Heart right ventricle (tissue), 16 donors: Measurements from ENCODE around the gene KCNA10. TPM values are rescaled to one million over a fixed set of nuclear protein-coding genes. Genes with fewer than 3 reads are reported as not detected.

ENCODE experiments used
- ATAC-seq, 8 donors: fragments of 200-7000 bp; cut with Tn5 transposase; one replicate each; pipeline ENCODE4 v1.9.1; 2020; ENCODE audit warnings: mild to moderate bottlenecking in 8 of 8, moderate library complexity in 8 of 8, moderate number of reproducible peaks in 1 of 8
- DNase-seq, 2 donors: peaks; one replicate each; pipeline ENCODE4 v3.0.0-alpha.2; 2020
- H3K27ac ChIP-seq, 10 donors: fragments of 200-600 bp; sonication (generic) in 2 of 10; one replicate each; pipeline versions ENCODE4 v1.5.0 to v1.8.0; 2020 to 2022; ENCODE audit warnings: mild to moderate bottlenecking in 3 of 10
- H3K27me3 ChIP-seq, 7 donors: fragments of 200-600 bp; one replicate each; pipeline ENCODE4 v1.8.0; 2021 to 2022; ENCODE audit warnings: mild to moderate bottlenecking in 2 of 7
- H3K36me3 ChIP-seq, 9 donors: fragments of 200-600 bp; sonication (generic) in 1 of 9; one replicate each; pipeline versions ENCODE4 v1.5.0 to v1.8.0; 2020 to 2022; ENCODE audit warnings: mild to moderate bottlenecking in 2 of 9
- H3K4me1 ChIP-seq, 9 donors: fragments of 200-600 bp; sonication (generic) in 1 of 9; one replicate each; pipeline versions ENCODE4 v1.5.0 to v1.8.0; 2020 to 2022; ENCODE audit warnings: mild to moderate bottlenecking in 4 of 9
- H3K4me3 ChIP-seq, 10 donors: fragments of 200-600 bp; sonication (generic) in 2 of 10; one replicate each; pipeline versions ENCODE4 v1.5.0 to v1.8.0; 2020 to 2022; ENCODE audit warnings: mild to moderate bottlenecking in 7 of 10, moderate library complexity in 2 of 10
- H3K9me3 ChIP-seq, 11 donors: fragments of 200-600 bp in 10 of 11; sonication (generic) in 2 of 11; one replicate each; pipeline versions ENCODE4 v1.5.0 to v1.8.0; 2013 to 2022; ENCODE audit warnings: mild to moderate bottlenecking in 2 of 11, control low read depth in 1 of 11, moderate library complexity in 1 of 11
- CTCF ChIP-seq, 9 donors: fragments of 200-600 bp; sonication (generic) in 2 of 9; IDR thresholded peaks; one replicate each; pipeline versions ENCODE4 v1.5.0 to v1.8.0; 2021 to 2022; ENCODE audit warnings: antibody characterized with exemption in 9 of 9, mild to moderate bottlenecking in 5 of 9, moderate library complexity in 1 of 9
- WGBS, 2 donors: extraction: QIAGEN DNeasy Blood & Tissue Kit; methylation state at CpG; one replicate each; pipeline ENCODE4 v1.1.7; 2013; ENCODE audit warnings: inconsistent platforms in 1 of 2; 5-methylcytosine and 5-hydroxymethylcytosine counted together
- intact Hi-C, 10 donors: fragments of 100-400 bp; cut with DNase I; formaldehyde crosslinking; loops; one replicate each; pipeline versions ENCODE4 v1.11.1 to v1.14.2; 2022
- polyA plus RNA-seq, 2 donors: library from polyadenylated mRNA; stranded (reverse); fragments of 200-250 nt; gene quantifications; one replicate each; pipeline ENCODE4 v1.2.3, GENCODE V29; 2013
- total RNA-seq, 10 donors: library from RNA; stranded (reverse); fragmentation: NEBNext Ultra II Directional in 3 of 10; extraction: Animal tissue kit (Norgen Biotek cat#: 25700) in 3 of 10; gene quantifications; one replicate each; pipeline versions ENCODE4 v1.2.1 to v1.2.4, GENCODE V29; 2021 to 2023
- donor health status: Arrhythmogenic right ventricular cardiomyopathy.
- donor health status: ischemic (EF 13 %, LVEDD 7.1; RV severe dilation, severe dysfunction).
- donor health status: healthy with polysubstance abuse.
- donor health status: DM: no; HTN: yes; CAD: no.
- donor health status: DM: no; HTN: no; CAD: no.
- donor health status: ischemic (EF 25% LVEDD 6.9; RV normal size, moderate dysfunction).
- donor health status: ischemic (EF 25% LVEDD 5.7; RV mildly dilated, moderate dysfunction).
- donor health status: healthy.
- donor health status: DM: yes; HTN: yes; CAD: no.
- donor health status: Ischemic cardiomyopathy.
- donor health status: ischemic (EF 35%, LVEDD 5.7; RV mildly dilated, moderate dysfunction).
- donor health status: nonischemic (EF 11% LVEDD 7.7; RV severe dilation, severe dysfunction).
- donor health status: DM: yes; HTN: yes; CAD: no.
- donor health status: PGD.
- donor health status: ischemic (EF 29% LVEDD 5.4; RV normal size, mild dysfunction).
- donor health status: nonischemic (EF 23%, LVEDD 6.1; RV moderate dilation, normal function).

KCNA10 gene
- total and polyA plus RNA-seq, 12 donors, result not detected

- ATAC-seq, result no peak
- peaks cover 0 to 30% (median 21%) of the 10 kb centered on the region in 7 donors for H3K27me3 ChIP-seq
- H3K4me3 ChIP-seq, result no peak overlapping the region
- TF ChIP-seq CTCF (IDR thresholded peaks at IDR 0.05), result no peak
- intact Hi-C loops, result loop anchor here in 1 of 10 donors (10.0 kb wide), 1 partner anchor 237 kb away; no protein-coding TSS in a partner anchor
- WGBS, 2 donors, result 63 to 68% methylated on average over 16 of the region's 16 CpGs
- H3K36me3 ChIP-seq, result no peaks in the 10 kb centered on the region
- H3K4me1 ChIP-seq, result no peaks in the 10 kb centered on the region
- no peak for DNase-seq
- no peak overlapping the region for H3K27ac ChIP-seq
- no peaks in the 10 kb centered on the region for H3K9me3 ChIP-seq
These were observed 19.1 kb upstream of the KCNA10 start for GRCh38 chr1:110538075-110538474.

- intact Hi-C loops, result loop anchor here in 1 of 10 donors (10.0 kb wide), 1 partner anchor 239 kb away; no protein-coding TSS in a partner anchor
- Histone ChIP-seq H3K4me1 (no peaks in the 10 kb centered on the region), H3K9me3 (no peaks in the 10 kb centered on the region), H3K27me3 (peaks cover 0 to 48% (median 29%) of the 10 kb centered on the region in 7 donors), H3K36me3 (no peaks in the 10 kb centered on the region), H3K4me3 (no peak overlapping the region), H3K27ac (no peak overlapping the region)
- ATAC-seq (no peak), DNase-seq (no peak)
- TF ChIP-seq CTCF (IDR thresholded peaks at IDR 0.05), result no peak
- 42 to 46% methylated on average over 3 of the region's 3 CpGs for WGBS, 2 donors
These were observed 17.0 kb upstream of the KCNA10 start for GRCh38 chr1:110535985-110536384.

- intact Hi-C loops, result loop anchor here in 1 of 10 donors (10.0 kb wide), 1 partner anchor 242 kb away; no protein-coding TSS in a partner anchor
- H3K36me3 ChIP-seq, result no peaks in the 10 kb centered on the region
- no peak overlapping the region for H3K27ac ChIP-seq
- H3K4me3 ChIP-seq, result no peak overlapping the region
- peaks cover 0 to 51% (median 31%) of the 10 kb centered on the region in 7 donors for H3K27me3 ChIP-seq
- no peak for ATAC-seq
- no peaks in the 10 kb centered on the region for H3K9me3 ChIP-seq
- H3K4me1 ChIP-seq, result no peaks in the 10 kb centered on the region
- no peak for TF ChIP-seq CTCF (IDR thresholded peaks at IDR 0.05)
- DNase-seq, result no peak
- WGBS, 2 donors, result 38 to 49% methylated on average over 3 of the region's 3 CpGs
These were observed 14.3 kb upstream of the KCNA10 start for GRCh38 chr1:110533230-110533629.

GRCh38 chr1:110529011-110529410 lies 10.0 kb upstream of the KCNA10 start:
- ATAC-seq, result no peak
- H3K27me3 ChIP-seq, result peaks cover 0 to 72% (median 60%) of the 10 kb centered on the region in 7 donors

More at GRCh38 chr1:110529011-110529410, 10.0 kb upstream of the KCNA10 start:
- intact Hi-C loops, result loop anchor here in 6 of 10 donors (10.0 kb wide), 4 partner anchors 86 to 256 kb away; no protein-coding TSS in a partner anchor
- no peak overlapping the region for H3K4me3 ChIP-seq
- no peak overlapping the region for H3K27ac ChIP-seq
- no peak for DNase-seq
- no peak for TF ChIP-seq CTCF (IDR thresholded peaks at IDR 0.05)
- no peaks in the 10 kb centered on the region for H3K36me3 ChIP-seq
- WGBS, 2 donors, result 80 to 90% methylated on average over 1 of the region's 1 CpG
- no peaks in the 10 kb centered on the region for H3K9me3 ChIP-seq
- H3K4me1 ChIP-seq, result peaks cover 0 to 8% (median 3%) of the 10 kb centered on the region in 9 donors
